Left cardiac atrium (tissue), 4 donors: ENCODE results near the gene GNG7. TPM values are rescaled to one million over a fixed set of nuclear protein-coding genes. Genes with fewer than 3 reads are reported as not detected.
A peak's percentile ranks its signal among the peaks of the same experiment; 100 is the strongest.
"Not testable (repeated sequence)": the region's sequence is repeated elsewhere in the genome, so short reads cannot be mapped to it uniquely, and the experiment has no call there.

Experiments
- ATAC-seq, 2 donors: fragments of 200-7000 bp; cut with Tn5 transposase; one replicate each; pipeline ENCODE4 v1.9.1; 2020; ENCODE audit warnings: mild to moderate bottlenecking in 2 of 2, moderate library complexity in 2 of 2
- DNase-seq: peaks from one replicate; pipeline ENCODE4 v3.0.0-alpha.2; 2020
- intact Hi-C, 2 donors: fragments of 100-400 bp; cut with DNase I; formaldehyde crosslinking; loops; one replicate each; pipeline versions ENCODE4 v1.14.1 to v1.15.1; 2022 to 2023
- total RNA-seq, 2 donors: library from RNA; stranded (reverse); fragmentation: NEBNext Ultra II Directional; extraction: Animal tissue kit (Norgen Biotek cat#: 25700); gene quantifications; one replicate each; pipeline ENCODE4 v1.2.1, GENCODE V29; 2021
- donor health status: DM: no; HTN: yes; CAD: no.
- donor health status: DM: no; HTN: yes; CAD: no; lungs with severe emphysema.
- donor health status: DM: yes; HTN: yes; CAD: no.
- donor health status: Dilated cardiomyopathy.

GNG7 gene
- total RNA-seq, 2 donors from 2014 or later, result 19.8 to 45.9 TPM

DNA sequence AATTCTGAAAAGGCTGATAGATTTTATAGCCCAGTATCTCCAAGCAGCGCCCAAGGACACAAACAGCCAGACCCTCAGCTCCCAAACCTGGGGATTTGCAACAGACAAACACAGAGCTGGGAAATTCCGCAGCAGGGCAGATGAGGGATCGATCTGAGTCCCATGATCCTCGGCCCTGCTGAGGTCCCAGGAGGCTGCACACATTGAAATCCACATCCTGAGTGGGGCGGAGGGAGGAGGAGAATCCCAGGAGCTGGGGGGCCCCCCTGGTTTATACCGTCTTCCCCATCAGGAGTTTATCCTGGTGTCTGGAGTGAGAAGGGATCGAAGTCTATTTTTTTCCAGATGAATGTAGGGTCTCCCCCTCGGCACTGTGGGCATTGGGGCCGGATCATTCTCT lies 49.3 kb downstream of the GNG7 start:
- intact Hi-C loops, result loop anchor here in 1 of 2 donors (5.0 kb wide), 1 partner anchor 99 kb away; no protein-coding TSS in a partner anchor
- DNase-seq (no peak), ATAC-seq (no peak)

DNA sequence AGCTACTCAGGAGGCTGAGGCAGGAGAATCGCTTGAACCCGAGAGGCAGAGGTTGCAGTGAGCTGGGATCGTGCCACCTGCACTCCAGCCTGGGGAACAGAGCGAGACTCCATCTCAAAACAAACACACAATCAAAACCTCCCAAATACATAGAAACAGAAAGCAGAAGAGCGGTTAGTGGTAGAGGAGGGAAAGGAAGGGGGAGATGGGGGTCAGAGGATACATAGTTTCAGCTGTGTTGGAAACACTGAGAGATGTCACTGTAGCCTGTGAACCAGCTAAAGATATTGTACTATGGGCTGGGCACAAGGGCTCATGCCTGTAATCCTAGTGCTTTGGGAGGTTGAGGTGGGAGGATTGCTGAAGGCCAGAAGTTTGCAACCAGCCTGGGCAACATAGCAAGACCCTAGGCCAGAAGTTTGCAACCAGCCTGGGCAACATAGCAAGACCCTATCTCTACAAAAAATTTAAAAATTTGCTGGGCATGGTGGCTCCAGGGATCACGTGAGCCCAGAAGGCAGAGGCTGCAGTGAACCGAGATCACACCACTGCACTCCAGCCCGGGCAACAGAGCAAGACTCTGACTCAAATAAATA lies 49.9 kb downstream of the GNG7 start:
- no peak for ATAC-seq
- no peak for DNase-seq
- intact Hi-C loops, result loop anchor here in 1 of 2 donors (5.0 kb wide), 1 partner anchor 100 kb away; no protein-coding TSS in a partner anchor

DNA sequence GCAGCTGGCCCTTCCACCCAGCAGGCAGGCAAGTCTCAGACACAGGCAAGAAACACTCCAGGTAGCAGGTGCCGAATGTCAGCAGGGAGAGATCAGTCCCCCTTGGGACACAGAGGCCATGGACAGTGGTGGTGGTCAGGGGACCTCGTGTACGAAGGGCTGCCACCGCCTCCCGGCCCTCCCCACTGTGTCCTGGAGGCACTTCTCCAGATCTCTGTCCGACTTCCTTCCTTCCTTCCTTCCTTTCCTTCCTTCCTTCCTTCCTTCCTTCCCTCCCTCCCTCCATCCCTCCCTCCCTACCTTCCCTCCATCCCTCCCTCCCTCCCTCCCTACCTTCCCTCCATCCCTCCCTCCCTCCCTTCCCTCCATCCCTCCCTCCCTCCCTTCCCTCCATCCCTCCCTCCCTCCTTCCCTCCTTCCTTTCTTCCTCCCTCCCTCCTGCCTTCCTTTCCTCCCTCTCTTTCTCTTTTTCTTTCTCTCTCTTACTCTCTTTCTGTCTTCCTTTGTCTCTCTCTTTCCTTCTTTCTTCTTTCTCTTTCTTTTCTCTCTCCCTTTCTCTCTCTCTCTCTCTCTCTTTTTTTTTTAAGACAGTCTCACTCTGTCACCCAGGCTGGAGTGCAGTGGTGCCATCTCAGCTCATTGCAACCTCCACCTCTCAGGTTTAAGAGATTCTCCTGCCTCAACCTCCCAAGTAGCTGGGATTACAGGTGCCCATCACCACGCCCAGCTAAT lies 51.3 kb downstream of the GNG7 start:
- intact Hi-C loops, result loop anchor here in 1 of 2 donors (5.0 kb wide), 1 partner anchor 101 kb away; no protein-coding TSS in a partner anchor
- not testable (repeated sequence) for DNase-seq, ATAC-seq

DNA sequence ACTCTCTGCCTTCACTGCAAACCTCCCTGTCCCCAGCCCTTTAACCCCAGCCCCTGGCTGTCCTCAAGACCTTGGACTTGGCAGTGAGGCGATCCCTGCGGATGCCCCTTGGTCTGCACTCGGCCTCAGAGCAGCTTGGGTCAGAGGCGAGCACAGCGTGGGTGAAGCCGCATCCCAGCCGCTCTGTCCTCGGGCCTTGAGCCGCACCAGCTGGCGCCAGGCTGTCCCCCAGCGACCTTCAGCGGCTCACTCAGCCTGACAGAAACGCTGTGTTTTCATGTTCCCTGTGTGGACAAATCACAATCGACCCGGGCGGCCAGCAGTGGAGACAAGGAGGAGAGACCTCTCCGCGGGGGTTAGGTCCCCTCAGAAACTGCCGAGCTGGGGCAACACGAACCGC lies 52.0 kb downstream of the GNG7 start:
- intact Hi-C loops, result loop anchor here in 1 of 2 donors (5.0 kb wide), 1 partner anchor 102 kb away; no protein-coding TSS in a partner anchor
- DNase-seq (no peak), ATAC-seq (peak; percentile 60 to 89)

DNA sequence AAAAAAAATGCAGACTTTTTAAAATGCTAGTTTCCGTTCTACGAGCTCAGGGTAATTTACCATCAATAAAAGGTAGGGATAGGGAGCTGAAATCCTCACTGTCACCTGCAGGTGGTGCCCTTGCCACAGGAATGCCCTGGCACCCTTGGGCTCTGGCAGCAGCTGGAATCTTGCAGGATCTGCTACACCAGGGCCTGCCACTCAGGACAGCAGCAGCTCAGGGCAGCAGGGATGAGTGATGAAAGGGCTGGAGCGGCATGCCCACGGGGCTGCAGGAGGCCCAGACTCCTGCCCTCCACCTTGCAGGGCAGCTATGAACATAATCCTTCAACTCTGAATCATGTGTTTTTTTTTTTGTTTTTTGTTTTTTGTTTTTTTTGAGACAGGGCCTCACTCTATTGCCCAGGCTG lies 54.0 kb downstream of the GNG7 start:
- peak; percentile 79 for DNase-seq
- intact Hi-C loops, result loop anchor here in 1 of 2 donors (1.0 to 5.0 kb wide), 2 partner anchors 101 to 224 kb away; no protein-coding TSS in a partner anchor
- peak; percentile 85 to 90 for ATAC-seq

DNA sequence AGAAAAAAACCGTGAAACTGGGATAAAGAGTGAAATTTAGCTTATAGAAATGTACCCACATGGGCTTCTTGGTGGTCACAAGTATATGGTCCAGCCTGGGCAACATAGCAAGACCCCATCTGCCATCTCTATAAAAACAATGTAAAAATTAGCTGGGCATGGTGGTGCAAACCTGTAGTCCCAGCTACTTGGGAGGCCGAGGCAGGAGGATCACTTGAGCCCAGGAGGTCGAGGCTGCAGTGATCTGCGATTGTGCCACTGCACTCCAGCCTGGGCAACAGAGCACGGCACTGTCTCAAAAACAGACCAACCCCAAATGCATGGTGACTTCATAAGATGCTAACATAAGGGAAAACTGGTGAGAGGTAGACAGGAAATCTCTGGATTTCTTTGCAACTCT lies 54.4 kb downstream of the GNG7 start:
- intact Hi-C loops, result loop anchor here in 1 of 2 donors (1.0 to 5.0 kb wide), 2 partner anchors 101 to 224 kb away; no protein-coding TSS in a partner anchor
- DNase-seq, result no peak
- no peak for ATAC-seq

DNA sequence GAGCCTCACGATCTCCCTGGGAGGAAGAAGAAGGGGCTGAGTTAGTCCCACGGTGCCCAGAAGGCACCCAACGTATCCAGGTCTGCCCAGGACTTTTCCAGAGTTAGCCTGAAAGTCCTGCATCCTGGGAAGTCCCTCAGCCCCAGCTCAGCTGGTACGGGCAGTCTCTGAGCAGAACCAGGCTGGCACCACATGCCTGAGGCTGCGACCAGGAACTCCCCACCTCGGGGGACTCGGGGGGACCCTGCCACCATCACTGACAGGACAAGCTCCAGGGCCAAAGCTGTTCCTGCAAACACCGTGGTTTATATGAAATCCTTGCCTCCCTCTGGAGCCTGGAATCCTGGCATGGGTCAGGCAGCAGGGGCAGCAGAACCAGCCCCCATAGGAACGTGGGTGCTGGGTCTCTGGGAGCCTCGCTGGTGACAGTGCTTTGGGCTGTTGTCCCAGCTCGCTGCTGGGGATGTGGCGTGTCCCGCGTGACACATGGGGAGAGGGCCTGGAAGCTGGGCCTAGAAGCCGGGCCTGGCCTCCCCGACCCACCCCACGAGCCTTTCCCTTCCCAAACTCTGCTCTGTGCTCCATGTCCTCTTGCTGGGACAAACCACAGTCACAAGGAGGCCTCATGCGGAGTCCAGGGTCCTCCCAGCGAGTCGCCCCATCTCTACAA lies 55.5 kb downstream of the GNG7 start:
- intact Hi-C loops, result loop anchor here in 1 of 2 donors (5.0 kb wide), 1 partner anchor 225 kb away; no protein-coding TSS in a partner anchor
- ATAC-seq, result no peak
- no peak for DNase-seq

DNA sequence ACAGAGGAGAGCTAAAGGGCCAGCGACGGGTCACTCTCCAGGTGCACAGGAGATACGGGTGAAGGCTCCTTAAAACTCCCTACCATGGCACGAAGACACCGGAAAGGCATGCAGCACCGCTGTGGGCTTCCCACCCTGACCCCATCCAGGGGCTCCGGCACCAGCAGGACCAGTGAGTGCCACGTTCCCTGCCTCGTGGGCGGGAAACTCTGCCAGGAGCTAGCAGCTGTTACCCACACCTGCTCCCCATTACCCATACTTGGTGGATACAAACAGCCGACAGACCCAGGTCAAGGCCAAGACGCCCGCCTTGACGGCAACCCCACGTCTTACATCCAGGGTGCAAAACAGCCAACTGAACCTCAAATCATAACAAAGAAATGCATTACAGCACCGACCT lies 56.7 kb downstream of the GNG7 start:
- DNase-seq, result no peak
- intact Hi-C loops, result loop anchor here in 1 of 2 donors (5.0 kb wide), 1 partner anchor 226 kb away; no protein-coding TSS in a partner anchor
- ATAC-seq, result no peak

DNA sequence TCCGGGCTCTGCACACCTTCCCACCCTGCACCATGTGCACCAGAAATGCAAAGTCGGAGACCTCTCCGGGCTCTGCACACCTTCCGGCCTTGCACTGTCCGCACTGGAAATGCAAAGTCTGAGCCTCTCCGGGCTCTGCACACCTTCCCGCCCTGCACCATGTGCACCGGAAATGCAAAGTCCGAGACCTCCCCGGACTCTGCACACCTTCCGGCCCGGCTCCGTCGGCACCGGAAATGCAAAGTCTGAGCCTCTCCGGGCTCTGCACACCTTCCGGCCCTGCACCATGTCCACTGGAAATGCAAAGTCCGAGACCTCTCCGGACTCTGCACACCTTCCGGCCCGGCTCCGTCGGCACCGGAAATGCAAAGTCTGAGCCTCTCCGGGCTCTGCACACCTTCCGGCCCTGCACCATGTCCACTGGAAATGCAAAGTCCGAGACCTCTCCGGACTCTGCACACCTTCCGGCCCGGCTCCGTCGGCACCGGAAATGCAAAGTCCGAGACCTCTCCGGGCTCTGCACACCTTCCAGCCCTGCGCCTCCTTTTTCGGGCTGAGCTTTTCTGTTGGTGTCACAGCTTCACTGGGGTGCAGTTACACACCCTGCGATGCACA lies 59.3 kb downstream of the GNG7 start:
- ATAC-seq, intact Hi-C loops, DNase-seq: not testable (repeated sequence)

DNA sequence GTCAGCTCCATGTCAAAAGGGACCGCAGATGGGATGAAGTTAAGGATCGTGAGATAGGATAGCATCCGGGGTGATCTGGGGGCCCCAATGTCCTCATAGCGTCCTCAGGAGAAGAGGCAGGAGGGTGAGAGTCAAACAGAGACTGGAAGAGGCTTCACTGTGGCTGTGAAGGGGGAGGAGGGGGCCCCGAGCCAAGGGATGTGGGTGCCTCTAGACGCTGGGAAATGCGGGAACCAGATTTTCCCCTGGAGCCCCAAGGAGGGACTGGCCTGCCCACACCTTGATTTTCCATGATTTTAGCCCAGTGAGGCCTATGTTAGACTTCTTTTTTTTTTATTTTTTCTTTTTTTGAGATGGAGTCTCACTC lies 61.2 kb downstream of the GNG7 start:
- DNase-seq (no peak), ATAC-seq (no peak)
- intact Hi-C loops, result no loop called here

DNA sequence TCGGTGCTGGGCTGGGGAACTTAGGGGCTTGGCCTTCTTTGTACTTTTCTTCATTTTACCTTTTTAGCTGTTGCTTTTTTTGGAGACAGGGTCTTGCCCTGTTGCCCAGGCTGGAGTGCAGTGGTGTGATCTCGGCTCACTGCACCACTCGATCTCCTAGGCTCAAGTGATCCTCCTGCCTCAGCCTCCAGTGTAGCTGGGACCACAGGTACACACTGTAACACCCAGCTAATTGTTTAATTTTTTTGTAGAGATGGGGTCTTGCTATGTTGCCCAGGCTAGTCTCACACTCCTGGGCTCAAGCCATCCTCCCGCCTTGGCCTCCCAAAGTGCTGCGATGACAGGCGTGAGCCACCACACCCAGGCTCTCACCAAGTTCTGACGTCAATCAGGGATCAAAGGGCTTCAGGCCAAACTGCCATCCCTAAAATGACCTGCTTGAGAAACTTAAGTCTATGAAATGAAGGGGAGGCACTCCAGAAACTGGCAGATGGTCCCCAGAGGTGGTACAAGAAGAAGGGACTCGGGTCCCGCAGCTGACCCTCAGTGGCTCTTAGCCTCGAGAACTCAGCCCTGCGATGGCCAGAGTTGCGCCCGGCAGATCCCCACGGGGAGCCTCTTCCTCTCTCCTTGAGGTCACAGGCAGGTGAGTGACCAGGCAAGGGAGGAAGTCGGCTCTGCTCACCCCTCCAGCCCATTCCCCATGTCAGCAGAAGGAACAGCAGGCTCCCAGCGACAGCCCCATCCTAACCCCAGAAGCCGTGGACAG lies 61.7 kb downstream of the GNG7 start:
- DNase-seq (no peak), ATAC-seq (no peak)
- intact Hi-C loops, result no loop called here

DNA sequence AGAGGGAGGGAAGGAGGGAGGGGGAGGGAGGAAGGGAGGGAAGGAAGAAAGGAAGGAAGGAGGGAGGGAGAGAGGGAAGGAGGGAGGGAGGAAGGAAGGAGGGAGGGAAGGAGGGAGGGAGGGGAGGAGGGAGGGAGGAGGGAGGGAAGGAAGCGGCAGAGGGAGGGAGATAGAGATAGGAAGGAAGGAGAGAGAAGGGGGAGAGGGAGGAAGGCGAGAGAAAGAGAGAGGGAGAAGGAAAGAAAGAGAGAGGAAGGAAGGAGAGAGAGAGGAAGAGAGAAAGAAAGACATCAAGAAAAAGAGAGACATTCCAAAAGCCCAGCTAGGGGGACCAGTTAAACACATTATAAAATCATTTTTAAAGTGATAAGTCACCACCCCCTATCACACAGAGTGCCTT lies 62.5 kb downstream of the GNG7 start:
- intact Hi-C loops, result no loop called here
- no peak for ATAC-seq
- DNase-seq, result no peak

DNA sequence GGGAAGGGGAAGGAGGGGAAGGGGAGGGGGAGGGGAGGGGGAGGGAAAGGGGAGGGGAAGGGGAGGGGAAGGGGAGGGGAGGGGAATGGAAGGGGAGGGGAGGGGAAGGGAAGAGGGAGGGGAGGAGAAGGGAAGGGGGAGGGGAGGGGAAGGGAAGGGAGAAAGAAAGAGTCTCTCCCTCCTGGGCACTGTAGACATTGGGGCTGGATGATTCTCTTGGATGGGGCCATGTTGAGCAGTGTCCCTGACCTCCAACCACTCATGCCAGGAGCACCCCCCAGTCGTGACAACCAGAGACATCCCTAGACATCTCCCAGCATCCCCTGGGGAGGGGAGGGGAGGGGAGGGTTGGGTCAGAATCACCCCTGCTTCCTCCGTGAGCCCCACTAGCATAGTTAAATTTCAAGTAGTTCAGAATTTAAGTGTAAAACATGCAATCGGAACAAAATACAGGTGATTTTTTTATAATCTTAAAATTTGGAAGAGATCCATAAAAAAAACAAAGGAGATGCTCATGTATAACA lies 64.0 kb downstream of the GNG7 start:
- intact Hi-C loops, result no loop called here
- DNase-seq (no peak), ATAC-seq (no peak)

DNA sequence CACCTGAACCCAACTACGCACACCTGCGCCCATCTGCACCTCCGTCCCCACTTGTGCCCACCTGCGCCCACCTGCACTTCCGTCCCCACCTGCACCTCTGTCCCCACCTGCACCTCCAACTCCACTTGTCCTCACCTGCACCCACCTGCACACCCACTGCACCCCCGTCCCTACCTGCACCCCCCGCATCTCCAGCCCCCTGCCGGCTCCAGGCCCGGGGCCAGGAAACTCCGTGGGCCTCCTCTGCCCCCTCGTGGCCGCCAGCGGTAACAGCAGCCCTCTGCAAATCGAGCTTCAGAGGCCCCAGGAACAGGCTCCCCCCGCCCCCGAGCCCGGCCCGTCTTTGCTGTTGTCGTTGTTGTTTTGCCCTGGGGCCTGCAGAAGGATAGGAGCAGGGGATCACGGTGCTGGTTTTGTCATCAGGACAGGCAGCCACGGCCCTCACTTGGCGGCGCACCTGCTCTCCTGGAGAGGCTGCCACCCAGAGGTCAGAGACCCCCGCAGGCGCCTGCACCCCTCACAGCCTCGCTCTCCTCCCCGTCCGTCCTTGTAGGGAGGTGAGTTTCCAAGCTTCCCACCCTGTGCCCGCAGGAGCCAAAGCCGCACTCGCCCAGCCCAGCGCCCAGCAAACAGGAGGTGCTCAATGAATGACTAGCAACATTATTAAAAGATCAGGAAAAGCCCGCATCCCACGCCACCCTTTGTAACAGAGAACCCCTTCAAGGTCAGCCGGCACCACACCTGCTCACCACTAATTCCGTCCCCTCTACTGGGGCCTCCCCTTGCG lies 65.4 kb downstream of the GNG7 start:
- ATAC-seq, result peak; percentile 41 to 43
- intact Hi-C loops, result no loop called here
- peak; percentile 69 for DNase-seq

DNA sequence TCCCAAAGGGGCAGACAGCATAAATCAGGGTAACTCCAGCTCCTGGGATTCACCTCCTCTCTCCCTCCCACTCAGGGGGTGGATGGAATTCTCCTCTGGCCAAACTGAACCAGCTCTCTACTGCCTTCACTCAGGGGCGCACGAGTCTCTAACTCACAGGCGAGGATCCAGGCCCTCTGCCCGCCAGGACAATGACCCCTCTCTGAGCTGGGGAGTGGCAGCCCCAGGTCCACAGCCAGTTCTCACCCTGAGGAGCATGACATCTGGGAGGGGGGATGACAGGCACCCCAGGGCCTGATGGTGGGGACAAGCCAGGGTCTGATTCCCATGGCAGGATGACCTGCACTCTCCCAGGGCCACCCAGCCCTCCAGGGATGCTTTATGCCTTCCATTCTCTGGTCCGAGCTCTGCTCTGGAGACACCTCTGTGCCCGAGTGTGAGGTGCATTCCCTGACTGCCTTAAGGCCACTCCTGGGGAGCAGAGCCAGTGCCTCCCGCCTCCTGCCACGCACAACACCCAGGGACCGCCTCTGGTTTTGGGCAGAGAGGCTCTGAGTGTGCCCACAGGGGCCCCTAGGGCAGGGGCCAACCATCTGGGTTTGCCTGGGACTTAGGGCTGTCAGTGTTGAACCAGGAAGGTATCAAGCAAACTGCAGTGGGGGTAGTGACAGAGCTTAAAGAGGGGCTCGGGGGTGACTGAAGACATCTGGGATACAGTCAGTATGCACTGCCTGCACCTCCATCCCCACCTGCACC lies 66.2 kb downstream of the GNG7 start:
- intact Hi-C loops, result no loop called here
- no peak for DNase-seq
- ATAC-seq, result no peak

DNA sequence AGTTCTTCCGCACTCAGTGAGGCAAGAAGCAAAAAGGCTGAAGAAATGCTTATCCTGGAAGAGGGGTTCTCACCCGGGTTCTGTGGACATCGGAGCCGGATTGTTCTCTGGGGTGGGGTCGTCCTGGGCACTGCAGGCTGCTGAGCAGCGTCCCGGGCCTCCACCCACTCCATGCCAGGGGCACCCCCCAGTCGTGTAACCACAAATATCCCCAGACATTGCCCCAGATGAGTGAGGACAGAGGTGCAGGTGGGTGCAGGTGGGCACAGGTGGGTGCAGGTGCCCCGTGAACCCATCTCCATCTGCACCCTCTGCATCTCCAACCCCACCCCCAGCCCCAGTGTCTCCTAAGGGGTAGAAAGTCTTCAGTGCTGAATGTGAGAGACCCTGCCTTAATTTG lies 67.5 kb downstream of the GNG7 start:
- ATAC-seq (no peak), DNase-seq (no peak)
- intact Hi-C loops, result no loop called here
